ENCODE measurements around the gene MYH14.
A peak's percentile ranks its signal among the peaks of the same experiment; 100 is the strongest.
"Not testable (repeated sequence)": the region's sequence is repeated elsewhere in the genome, so short reads cannot be mapped to it uniquely, and the experiment has no call there.

Gene MYH14

DNA sequence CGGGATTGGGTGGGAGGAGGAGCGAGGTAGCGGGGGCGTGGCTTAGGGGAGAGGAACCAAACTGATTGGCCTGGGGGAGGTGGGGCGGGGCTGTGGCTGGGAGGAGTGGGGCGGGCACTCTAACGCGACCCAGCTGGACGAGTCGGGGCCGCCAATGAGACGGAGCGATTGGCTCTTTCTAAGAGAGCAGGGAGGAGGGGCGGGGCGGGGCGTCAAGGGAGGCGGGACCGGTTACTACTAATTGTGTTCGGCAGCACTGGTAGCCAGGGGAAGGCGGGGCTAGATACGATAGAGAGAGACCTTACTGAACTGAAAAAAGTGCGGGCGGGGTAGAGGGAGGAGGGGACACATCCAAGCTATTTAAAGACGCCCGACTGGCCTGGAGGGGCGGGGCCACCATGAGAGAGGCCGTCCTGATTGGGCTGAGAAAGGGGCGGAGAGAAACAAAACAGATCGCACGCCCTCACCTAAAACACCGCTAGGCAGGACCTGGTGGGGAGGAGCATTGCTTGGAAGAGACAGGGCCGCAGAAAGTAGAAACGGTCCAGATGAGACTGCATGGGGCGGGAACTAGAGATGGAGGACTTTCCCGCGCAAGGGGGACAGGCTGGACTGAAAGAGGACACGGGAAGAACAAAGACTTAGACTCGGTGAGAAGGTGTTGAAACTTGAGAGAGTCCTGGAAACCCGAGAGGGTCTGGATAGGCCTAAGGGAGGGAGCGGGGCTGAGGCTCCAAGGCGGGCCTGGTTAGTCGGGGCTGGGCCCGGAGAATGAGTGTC is 125.9 kb downstream of the MYH14 start, which contains the start of gene KCNC3:
KCNC3 (minus strand) TSS at position 232 of the 780 bp plus-strand sequence. CDS start 295 bp downstream, outside the sequence.
- DNase-seq (ENCODE audit: low read depth): peak; percentile 72
- H3K4me3 ChIP-seq (ENCODE audit: low read length): no peak within 1 kb of the TSS
- TF ChIP-seq, protein P1, sequence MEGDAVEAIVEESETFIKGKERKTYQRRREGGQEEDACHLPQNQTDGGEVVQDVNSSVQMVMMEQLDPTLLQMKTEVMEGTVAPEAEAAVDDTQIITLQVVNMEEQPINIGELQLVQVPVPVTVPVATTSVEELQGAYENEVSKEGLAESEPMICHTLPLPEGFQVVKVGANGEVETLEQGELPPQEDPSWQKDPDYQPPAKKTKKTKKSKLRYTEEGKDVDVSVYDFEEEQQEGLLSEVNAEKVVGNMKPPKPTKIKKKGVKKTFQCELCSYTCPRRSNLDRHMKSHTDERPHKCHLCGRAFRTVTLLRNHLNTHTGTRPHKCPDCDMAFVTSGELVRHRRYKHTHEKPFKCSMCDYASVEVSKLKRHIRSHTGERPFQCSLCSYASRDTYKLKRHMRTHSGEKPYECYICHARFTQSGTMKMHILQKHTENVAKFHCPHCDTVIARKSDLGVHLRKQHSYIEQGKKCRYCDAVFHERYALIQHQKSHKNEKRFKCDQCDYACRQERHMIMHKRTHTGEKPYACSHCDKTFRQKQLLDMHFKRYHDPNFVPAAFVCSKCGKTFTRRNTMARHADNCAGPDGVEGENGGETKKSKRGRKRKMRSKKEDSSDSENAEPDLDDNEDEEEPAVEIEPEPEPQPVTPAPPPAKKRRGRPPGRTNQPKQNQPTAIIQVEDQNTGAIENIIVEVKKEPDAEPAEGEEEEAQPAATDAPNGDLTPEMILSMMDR (IDR thresholded peaks at IDR 0.05; ENCODE audit: insufficient read depth, low read depth, low read length, missing control alignments): no peak

DNA sequence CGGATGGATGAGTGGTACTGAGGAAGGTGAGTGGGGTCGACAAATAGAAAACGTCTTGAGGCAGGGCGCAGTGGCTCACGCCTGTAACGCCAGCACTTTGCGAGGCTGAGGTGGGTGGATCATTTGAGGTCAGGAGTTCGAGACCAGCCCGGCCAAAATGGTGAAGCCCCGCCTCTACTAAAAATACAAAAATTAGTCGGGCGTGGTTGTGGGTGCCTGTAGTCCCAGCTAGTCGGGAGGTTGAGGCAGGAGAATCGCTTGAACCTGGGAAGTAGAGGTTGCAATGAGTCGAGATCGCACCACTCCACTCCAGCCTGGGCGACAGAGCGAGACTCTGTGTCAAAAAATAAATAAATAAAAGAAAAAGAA is 126.5 kb downstream of the MYH14 start:
- not testable (repeated sequence) for H3K4me3 ChIP-seq (ENCODE audit: low read length); DNase-seq (ENCODE audit: low read depth)

DNA sequence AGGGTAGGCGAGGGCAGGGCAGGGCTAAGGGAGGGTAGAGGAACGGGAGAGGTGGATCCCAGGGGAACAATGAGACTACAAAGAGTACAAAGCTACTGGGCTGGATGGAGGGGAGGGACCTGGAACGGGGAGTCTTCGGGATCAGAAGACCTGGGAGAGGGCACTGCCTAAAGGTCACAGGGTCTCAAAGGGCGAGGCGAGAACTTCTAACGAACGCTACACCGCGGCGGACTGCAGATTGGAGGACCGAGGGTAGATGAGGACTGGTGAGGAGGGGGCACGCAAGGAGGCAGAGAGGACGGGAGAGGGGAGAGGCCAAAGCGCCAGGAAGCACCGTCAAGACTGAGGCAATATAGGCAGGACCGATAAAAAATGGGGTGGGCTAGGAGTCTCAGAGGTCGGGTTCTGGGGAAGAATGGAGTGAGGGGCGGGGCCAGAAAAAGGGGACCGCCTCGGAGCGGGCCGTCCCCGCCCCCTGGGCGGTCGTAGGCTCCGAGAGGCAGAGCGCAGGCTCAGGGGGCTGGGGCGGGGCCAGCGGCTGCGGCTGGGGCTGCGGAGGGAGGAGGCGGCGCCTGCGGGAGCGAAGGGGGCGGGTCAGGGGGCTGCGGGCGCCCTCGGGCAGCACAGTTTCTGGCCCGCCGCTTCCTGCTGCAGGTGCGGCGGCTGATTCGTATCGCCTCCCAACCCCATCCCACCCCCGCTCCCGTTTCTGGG is 127.1 kb downstream of the MYH14 start:
- no peak overlapping the region for H3K4me3 ChIP-seq (ENCODE audit: low read length)
- TF ChIP-seq, protein P1 (IDR thresholded peaks at IDR 0.05; ENCODE audit: insufficient read depth, low read depth, low read length, missing control alignments): no peak
- no peak for DNase-seq (ENCODE audit: low read depth)

DNA sequence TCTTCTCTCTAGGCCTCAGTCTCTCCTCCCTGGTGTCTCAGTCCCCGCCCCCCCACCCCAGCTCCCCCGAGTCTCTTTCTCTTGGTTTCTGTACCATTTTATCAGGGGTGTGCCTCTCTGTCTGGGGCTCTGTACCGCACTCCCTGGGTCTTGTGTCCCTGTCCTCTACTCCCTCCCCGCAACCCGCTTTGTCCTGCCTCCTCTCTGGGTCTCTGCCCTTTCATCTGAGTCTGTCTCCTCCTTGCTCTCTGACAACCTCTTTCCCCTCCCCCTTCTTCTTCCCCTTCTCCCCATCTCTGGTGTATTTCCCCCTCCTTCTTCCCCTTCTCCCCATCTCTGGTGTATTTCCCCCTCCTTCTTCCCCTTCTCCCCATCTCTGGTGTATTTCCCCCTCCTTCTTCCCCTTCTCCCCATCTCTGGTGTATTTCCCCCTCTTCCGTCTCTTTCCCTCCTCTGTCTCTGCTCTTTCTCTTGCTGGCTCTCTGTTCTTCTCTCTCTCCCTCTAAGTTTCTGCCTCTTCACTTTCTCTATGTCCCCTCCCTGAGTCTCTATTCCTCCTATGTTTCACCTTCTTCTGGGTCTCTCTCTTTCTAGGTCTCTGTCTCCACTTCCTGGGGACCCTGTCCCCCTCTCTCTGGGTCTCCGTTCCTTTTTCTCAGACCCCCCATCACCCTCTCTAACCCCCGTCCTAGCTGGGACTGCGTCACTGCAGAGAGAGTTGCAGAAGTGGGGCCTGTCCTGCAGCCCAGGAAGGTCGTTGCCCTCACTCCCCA is 128.0 kb downstream of the MYH14 start:
- DNase-seq (ENCODE audit: low read depth): no peak
- TF ChIP-seq, protein P1 (IDR thresholded peaks at IDR 0.05; ENCODE audit: insufficient read depth, low read depth, low read length, missing control alignments): no peak
- no peak overlapping the region for H3K4me3 ChIP-seq (ENCODE audit: low read length)

DNA sequence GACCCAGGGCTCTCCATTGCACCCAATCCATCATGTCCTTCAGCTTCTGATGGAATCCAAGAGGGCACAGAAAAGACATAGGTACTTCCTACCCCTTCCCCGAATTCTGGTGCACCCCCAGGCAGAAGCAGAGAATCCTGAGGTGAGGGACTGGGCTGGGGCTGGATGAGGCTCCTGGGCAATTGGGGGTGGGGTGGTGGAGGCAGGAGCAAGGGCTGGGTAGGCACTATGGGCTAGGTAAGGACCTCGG is 128.5 kb downstream of the MYH14 start:
- no peak overlapping the region for H3K4me3 ChIP-seq (ENCODE audit: low read length)
- TF ChIP-seq, protein P1 (IDR thresholded peaks at IDR 0.05; ENCODE audit: insufficient read depth, low read depth, low read length, missing control alignments): no peak
- no peak for DNase-seq (ENCODE audit: low read depth)

DNA sequence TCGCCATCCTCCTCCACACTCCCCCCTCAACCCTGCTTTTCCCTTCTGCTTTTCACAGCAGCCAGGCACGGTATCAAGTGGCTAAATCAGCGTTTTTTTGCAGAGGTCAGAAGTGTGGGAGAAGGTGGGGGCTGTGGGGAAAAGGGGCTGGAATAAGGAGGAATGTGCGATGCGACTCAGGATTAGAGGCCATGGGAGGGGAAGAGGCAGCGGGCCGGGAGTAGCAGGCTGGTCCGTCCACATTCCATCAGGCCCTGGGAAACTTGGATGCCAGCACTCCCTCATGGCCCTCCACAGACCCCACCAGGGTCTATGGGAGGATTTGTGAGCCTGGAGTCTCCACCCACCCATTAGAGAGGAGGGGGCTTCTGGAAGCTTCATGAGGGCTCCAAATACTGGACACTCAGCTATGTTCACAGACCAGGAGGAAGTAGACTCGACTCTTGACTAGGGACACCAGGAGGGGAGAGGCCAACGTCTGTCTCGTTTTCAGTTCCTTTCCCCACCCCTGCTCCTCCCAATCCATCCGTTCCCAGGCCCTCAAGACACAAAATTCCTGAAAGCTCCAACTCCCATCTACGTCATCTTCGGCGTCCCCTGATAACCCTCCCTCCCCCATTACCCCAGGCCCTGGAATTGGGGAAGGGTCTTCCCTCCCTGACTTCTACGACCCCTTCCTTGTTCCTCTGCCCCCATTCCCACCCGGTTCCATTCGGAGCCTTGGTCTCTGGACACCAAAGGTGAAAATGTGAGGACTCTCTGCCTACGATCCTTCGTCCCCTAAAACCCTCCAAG is 129.0 kb downstream of the MYH14 start:
- no peak for DNase-seq (ENCODE audit: low read depth)
- TF ChIP-seq, protein P1 (IDR thresholded peaks at IDR 0.05; ENCODE audit: insufficient read depth, low read depth, low read length, missing control alignments): no peak
- no peak overlapping the region for H3K4me3 ChIP-seq (ENCODE audit: low read length)
